Ramos (cell line): Measurements from ENCODE around the gene SLCO4A1.

Experiments
- in situ Hi-C: fragments of 300-500 bp; cut with MboI; formaldehyde crosslinking; loops from one replicate; pipeline ENCODE4 v1.14.3; 2022; ENCODE audit warnings: low sequenced_read_pairs; ENCODE audit not compliant: unreplicated experiment

Gene SLCO4A1

DNA sequence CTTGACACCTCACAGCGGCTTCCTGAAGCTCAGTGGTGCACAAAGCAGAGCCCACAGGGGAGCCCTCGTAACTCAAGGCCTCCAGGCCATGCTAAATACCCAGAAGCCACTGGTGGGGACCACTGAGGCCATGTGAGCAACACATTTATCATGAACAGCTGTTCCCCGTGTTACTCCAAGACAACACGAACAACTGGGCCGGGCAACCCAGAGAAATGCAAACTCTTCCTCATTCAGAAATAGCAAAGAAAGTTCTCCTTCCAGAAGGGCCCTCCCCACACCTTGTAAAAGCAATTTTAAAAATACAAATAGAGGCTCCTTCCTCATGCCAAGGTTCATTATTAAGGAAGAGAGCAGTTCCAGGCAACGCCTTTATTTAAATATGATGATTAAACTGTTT is 36.3 kb upstream of the SLCO4A1 start:
- in situ Hi-C loops = no loop called here

DNA sequence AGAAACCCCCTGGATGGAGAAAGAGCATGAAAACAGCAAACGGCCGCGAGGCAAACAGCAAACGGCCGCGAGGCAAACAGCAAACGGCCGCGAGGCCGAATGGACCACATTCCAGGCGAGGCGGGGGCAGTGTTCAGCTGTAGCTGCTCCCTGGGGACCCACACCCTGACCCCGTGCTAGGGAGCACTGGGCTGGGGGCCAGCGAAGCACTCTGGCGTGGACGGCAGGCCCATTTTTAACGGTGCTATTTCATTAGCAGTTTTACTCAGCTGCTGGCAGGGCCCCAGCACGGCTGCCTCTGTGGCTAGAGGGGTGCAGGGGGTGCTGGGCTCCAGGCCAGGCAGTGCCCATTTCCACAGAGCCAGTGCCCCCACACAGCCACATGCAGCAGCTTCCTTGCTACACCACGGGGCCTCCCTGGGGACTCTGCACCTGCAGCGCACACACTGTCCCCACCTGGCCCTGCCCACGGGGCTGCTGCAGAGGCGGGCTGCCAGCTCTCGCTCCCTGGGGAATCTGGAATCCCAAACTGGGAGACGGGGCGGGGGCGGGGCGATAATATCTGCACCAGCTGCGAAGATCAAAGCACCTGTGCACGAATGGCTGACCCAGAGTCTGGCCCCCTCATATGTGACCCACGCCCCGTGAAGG is 35.6 kb upstream of the SLCO4A1 start:
- in situ Hi-C loops = no loop called here

DNA sequence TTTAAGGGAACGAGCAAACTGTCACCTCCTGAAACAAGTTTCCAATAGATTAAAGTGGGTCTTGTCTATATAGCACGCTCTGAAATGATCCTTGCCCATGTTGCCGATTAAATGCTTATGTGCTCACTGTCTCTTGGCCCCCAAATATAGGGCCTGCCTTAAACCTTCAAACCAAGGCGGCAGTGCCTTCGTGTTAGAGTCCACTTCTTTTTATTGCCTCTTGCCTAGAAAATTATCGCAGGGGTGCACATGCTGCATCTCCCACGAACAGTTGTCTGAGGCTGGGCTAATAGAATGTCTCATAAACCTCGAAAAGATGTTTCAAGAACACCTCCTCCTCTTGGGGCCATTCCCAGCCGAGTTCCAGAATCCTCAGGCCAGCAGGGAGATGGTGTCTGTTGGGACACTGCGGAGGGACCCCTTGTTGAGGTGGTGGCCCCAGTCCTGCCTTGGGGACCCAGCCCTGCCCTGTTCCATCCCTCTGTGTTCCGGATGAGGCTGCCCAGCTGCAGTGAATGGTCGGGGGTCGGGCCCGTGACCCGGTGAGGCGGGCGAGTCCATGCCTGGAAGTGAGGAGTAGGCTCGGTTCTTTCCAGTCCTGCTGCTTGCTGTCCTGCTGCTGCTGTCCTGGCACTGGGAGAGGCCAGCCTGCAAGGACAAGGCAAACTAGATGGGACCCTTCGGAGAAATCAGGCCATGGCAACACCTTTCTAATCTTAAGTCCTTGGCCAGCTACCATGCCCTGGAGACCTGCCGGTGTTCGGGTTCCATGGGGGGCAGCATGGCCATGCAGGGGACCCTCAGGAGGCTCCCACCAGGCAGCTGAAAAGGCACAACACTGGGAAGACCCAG is 34.7 kb upstream of the SLCO4A1 start:
- in situ Hi-C loops = no loop called here

DNA sequence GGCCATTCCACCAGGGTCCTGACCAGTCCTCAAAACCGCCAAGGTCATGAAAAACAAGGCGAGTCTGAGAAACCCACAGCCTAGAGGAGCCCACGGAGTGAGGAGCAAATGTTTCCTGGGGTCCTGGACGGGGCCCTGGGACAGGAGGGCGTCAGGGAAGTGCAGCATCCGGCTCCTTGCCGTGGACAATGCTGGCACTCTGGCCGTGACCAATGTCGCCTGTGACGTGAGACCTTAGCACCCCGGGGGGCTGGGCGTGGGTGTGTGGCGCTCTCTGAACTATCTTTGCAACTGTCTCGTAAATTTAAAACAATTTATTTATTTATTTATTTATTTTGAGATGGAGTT is 34.1 kb upstream of the SLCO4A1 start:
- in situ Hi-C loops = no loop called here

DNA sequence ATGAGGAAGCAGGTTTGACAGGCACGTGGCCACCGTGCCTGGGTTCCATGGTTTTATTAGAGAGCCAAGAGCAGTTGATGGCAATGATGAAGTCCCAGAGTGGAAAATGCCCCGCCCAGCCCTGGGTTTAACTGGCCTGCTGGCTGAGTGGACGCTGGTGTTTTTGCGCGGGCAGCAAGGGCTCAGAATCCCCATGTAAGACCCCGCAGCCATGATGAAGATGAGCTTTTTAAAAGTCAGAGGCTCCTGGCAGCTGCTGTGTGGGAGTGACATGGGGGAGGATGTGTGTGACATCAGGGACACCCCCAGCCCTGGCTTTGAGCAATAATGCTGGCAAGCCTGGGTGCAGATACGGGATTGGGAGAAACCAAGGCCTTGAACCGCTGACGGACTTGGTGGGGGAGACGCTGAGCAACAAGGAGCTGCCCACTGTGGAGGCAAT is 33.0 kb upstream of the SLCO4A1 start:
- in situ Hi-C loops = no loop called here

DNA sequence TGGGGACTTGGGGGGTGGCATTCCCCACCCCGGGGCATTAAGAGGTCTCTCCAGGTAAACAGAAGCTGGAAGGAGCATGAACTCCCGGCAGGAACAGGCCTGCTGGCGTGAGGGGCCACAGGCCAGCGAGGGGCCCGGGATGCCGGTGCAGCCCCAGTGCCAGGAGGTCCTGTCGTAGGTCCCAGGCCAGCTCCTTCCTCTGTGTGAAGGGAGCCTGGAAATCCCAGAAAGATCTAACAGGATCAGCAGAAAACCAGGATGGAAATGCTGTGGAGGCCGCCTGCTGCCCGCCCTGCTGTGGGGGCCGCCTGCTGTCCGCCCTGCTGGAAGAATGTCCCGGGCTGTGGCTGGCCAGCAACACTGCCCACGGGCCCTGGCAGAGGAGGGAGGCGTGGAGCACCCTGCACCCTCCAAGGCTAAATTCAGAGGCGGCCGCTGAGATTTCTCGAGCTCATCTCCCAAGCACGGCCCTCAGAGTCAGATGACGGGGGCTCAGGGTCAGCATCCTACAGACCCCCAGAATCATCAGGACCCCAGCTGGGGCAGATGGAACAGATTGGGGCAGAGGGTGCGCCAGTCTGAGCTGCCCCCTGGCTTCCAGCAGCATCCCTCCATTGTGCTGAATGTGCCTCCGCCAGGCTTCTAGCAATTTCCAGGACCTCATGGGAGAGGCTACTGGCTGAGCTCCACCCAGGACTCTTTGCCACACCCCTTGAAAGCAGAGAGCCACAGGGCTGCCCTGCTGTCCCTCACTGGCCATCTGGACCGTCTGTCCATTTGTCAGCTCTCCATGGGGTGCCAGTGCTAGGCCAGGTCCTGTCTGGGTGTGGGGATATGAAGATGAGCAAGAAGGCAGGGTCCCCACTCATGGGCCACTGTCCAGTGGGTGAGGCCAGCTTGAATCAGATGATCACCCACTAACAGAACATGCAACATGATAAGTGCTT is 32.2 kb upstream of the SLCO4A1 start:
- in situ Hi-C loops = no loop called here

DNA sequence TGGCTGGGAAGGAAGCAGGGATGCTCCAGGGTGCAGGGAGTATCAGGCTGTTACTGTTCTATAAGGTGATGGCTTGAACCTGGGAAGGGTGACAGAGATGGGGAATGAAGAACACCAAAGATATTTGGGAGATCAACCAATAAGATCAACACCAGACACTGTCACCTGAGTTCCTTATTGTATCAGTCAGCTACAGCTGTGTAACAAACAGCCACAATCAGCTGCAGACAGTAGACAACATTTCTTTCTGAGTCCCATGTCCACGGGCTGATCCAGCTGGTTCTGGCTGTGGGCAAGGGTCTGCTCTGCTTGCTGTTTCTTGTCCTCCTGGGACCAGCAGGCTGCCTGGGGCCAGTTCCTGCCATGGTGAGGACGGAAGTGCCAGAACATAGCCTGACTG is 31.3 kb upstream of the SLCO4A1 start:
- in situ Hi-C loops = no loop called here

DNA sequence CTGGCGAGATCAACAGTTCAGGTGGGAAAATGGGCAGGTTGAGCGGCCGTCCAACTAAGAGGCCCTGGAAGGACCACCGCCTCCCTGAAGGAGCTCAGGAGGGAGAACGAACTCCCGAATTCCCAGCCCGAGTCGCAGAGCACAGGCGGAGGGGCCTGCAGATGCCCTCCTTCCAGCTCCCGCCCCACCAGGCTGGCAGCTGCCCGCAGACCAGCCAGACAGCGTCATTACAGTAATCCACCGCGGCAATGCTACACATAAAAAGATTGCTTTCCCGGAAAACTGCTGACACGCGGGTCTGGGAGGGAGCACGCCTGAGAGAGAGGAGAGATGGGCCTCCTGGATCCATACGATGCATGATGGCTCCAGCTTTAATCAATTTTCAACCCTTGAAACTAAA is 30.5 kb upstream of the SLCO4A1 start:
- in situ Hi-C loops = no loop called here

DNA sequence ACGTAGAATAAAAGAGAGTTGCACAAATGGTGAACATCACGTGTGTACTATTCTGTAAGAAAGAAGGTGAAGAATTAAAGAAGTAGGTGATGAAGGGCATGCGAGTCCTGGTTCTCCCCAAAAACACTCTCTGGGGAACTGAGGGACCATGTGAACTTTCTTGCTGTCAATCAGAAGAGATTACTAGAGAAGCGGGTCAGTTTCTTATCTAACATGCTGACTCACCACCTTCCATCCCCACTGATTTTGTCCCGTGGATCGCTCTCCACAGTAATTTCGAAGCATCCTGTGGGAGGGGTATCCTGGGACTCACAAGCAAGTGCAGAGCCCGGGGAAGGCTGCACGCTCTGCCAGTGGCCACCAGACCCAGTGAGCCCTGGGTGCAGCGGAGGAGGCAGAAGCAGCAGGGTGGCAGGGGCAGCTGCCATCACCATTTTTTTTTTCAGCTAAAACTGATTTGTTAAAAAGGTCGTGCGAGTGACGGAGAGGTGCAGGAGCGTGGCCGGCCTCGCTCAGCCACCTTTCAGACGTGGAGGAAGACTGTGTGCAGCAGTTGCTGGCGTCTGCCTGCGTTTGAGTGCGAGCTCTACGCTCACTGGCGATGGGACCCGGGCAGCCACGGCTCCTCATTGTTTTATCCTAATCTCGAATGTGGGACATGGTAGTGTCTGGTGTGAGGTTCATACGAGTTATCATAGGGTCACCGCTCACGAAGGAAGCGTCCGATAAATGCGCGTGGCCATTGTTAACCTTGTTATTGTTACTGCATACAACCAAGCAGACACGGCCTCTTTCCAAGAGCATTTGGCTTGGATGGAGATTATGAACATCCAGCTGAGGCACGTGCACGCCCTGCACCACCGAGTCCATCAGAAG is 28.0 kb upstream of the SLCO4A1 start:
- in situ Hi-C loops = no loop called here

DNA sequence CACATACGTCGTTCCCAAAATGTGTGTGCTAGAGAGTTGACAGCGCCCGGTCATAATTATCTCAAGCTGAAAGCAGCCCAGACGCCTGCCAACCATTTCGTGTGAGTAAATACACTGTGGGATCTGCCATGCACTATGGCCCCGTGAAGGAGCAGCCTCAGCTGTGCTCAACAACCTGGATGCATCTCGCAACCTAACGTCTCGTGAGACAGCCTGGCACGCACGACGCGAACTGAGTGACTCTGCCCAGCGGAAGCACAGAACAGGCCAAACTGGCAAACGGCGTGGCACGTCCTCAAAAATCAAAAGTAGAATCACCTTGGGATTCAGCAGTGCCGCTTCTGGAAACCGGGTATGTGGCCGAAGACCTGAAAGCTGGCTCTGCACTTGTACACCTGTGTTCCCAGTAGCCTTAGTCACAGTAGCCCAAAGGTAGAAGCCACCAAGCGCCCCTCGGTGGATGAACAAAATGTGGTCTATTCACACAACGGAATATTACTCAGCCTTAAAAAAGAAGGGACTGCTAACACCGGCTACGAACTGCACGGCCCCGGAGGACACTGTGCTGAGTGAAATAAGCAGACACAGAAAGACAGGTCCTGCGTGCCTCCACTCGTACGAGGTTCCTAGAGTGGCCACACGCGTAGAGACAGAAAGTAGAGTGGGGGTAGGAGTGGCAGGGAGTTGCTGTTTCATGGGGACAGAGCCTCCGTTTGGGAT is 27.2 kb upstream of the SLCO4A1 start:
- in situ Hi-C loops = loop anchor here (5.0 kb wide), 1 partner anchor 113 kb away; no protein-coding TSS in a partner anchor

DNA sequence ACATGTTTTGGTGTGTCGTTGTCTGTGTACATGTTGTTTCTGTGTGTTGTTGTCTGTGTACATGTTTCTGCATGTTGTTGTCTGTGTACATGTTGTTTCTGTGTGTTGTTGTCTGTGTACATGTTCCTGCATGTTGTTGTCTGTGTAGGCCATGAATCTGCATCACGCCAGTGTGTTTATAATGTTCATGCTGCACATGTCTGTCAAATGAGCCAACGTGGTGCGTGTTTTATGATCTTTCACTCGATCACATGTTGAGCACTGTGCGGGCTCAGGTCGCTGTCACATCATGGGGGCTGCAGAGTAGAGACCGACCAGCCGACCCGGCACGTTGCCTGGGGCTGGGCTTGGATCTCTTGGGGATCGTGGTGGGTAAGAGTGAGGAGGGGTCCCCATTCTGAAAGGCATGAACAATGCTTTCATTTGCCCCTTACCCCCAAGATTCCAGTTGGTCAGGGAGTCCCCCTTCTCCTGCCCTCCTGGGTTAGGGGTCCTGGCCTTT is 26.5 kb upstream of the SLCO4A1 start:
- in situ Hi-C loops = loop anchor here (5.0 kb wide), 1 partner anchor 114 kb away; no protein-coding TSS in a partner anchor

DNA sequence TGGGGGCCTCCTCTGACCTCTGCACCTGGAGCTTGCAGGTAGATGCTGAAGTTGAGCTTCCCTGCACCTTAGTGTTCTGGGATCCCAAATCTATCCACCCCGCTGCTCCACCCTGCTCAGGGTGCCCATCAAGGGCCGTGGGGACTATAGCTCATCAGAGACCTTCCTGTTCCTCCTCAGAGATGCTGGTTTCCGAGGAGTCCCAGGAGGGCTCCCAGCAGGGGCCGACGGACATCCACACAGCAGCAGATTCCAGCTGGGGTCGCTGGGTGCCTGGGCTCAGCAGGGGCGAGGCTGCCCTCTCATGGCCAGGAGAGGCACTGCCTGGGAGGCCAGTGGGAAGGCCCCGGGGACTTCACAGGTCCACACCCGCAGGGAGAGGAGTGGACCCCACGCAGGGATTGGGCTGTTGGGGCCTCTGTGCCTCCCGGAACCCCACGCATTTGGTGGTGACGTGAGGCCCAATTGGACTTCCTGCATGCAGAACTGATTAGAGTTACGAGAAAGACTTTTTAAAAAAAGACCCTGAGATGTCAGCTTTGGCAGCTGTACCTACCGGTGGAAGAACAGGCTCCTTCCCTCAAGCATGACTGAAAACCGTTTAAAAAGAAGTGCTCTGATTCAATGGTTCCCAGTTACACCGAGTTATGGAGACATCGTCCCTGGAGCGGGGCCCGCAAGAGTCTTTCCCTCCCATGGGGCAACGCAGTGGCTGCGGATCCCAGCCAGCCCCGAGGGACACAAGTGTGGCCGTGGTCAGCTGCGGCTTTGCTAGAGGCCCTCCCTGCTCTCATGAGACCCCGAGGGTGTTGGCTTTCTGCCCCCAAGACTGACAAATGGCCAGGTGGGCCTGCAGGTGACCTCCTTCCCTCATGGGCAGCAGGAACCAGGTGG is 25.3 kb upstream of the SLCO4A1 start:
- in situ Hi-C loops = loop anchor here (5.0 kb wide), 1 partner anchor 115 kb away; no protein-coding TSS in a partner anchor

DNA sequence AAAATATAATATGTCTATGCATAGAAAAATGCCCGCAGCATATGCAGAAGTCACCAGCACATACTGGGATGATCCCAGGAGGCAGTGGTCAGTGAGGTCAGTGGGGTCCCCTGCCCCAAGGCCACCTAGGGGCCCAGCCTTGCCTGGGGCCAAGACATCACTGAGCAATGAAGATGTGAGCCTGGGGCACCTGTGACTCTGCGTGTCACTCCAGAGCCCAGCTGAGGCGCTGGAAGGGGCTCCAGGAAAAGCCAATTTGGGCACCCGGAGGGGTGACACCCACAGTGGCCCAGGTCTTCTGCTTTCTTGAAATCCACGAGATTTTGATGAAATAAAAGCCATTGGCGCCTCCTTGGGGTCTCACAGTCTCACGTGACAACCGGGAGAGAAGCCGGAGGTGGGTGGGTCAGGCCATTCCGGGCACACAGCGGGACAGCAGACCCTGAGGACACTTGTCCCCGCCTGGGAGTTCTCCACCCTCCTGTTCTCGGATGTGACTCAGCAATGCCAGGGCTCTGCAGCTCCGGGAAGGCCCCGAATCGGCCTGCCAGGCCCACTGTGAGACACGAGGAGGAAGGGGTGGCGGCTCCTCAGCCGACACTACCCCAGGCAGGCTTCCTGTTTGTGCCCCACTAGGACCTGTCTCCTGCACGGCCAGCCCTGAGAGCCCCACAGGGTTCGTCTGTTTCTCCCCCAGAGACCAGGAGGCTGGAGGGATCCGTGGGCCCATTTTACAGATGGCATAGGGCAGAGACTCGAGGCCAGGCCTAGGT is 24.4 kb upstream of the SLCO4A1 start:
- in situ Hi-C loops = loop anchor here (5.0 kb wide), 1 partner anchor 116 kb away; no protein-coding TSS in a partner anchor

DNA sequence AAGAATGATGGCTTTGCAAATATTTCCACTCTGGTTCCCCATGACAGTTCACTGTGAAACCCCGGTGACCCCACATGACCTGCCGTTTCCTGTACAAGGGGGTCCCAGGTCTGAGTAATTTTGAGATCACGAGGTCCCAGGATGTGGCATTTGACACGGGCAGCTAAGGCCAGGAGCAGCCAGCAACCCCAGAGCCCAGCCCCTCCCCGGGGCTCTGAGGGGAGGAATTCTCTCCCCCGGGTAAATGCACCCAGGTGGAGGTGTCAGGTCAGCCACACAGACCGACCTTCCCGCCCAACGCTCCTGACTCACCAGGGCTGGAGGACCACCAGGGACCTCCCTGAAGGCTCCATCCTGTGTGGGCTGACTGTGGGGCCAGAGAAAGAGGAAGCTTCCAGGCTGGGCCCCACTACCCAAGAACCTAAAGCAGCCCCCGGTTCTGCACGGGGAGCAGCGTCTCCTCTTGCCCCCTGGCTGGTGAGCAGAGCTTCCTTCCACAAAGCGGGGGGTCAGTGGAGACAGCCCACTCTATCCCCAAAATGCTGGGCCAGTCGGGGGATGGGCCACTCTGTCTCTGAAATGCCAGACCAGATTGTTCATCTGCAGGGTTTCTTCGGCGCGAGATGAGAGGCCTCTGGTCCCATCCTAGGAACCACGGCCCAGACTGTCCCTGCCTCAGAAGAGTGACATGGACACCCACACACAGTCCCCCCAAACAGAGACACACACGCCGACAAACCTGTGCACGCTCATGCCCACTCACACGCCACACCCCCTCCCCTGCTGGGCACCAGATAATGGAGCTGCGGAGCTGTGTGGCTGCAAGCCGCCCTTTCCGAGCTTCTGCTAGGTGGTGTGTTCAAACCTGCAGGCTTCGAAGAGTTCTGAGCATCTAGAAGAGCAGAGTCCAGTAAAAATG is 23.4 kb upstream of the SLCO4A1 start:
- in situ Hi-C loops = loop anchor here (5.0 kb wide), 1 partner anchor 117 kb away; no protein-coding TSS in a partner anchor

DNA sequence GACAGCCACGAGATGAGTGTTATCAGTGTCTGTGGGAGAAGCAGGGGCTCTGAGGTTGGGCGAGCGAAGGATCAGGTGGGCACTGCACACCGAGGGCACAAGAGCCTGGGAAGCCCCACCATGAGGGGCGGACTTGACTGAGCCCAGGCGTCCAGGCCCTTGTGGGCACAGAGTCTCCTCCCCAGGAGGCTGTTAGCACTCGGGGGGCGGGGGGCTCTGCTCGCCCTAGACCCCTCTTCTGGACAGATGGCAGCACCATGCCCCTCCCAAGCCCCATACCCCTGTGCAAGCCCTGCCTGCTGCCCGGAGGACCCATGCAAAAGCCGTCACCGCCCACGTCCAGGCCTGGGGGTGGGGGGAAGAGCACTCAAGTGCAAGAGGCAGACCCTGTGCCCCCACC is 21.7 kb upstream of the SLCO4A1 start:
- in situ Hi-C loops = loop anchor here (10.0 kb wide), 1 partner anchor 174 kb away; the partner anchor contains the start of gene MRGBP
